Activated CD4-positive, alpha-beta memory T cell treated with anti-CD3 and anti-CD28 coated beads for 36 hours (primary cell): Measurements from ENCODE around the gene CNPY1. TPM values are rescaled to one million over a fixed set of nuclear protein-coding genes. Genes with fewer than 3 reads are reported as not detected.
"Not testable (repeated sequence)": the region's sequence is repeated elsewhere in the genome, so short reads cannot be mapped to it uniquely, and the experiment has no call there.

ENCODE experiments used
- CTCF ChIA-PET: fragments of 350-600 bp; sonication (Branson Sonifier 250); formaldehyde crosslinking; loops from one replicate; lab custom pipeline; 2021; ENCODE audit warnings: antibody characterized with exemption, inconsistent platforms; lab: Charles Lee
- POLR2A ChIA-PET: fragments of 350-600 bp; sonication (Branson Sonifier 250); formaldehyde crosslinking; loops from one replicate; lab custom pipeline; 2021; ENCODE audit warnings: antibody characterized with exemption; lab: Charles Lee
- DNase-seq: peaks from one replicate; pipeline ENCODE4 v3.0.0-alpha.2; 2020
- H3K27ac Mint-ChIP-seq: one replicate; pipeline ENCODE4 v1.8.0; 2021; ENCODE audit warnings: mixed read lengths
- H3K27me3 Mint-ChIP-seq: one replicate; pipeline ENCODE4 v1.8.0; 2021; ENCODE audit warnings: mixed read lengths
- H3K36me3 Mint-ChIP-seq: one replicate; pipeline ENCODE4 v1.8.0; 2021; ENCODE audit warnings: mixed read lengths
- H3K4me1 Mint-ChIP-seq: one replicate; pipeline ENCODE4 v1.8.0; 2021; ENCODE audit warnings: low read depth, mixed read lengths
- H3K4me3 Mint-ChIP-seq: one replicate; pipeline ENCODE4 v1.8.0; 2021; ENCODE audit warnings: mild to moderate bottlenecking, mixed read lengths
- H3K9me3 Mint-ChIP-seq: one replicate; pipeline ENCODE4 v1.8.0; 2021; ENCODE audit warnings: mixed read lengths
- intact Hi-C: fragments of 100-400 bp; cut with micrococcal nuclease; formaldehyde crosslinking; loops from one replicate; pipeline ENCODE4 v1.15.1; 2023
- total RNA-seq, 2 experiments: library from RNA; stranded (reverse); gene quantifications; one replicate each; pipeline ENCODE4 v1.2.3, GENCODE V29; 2021

The CNPY1 gene
- total RNA-seq, 2 experiments from 2014 or later: not detected

- Mint-ChIP-seq H3K27me3 (peaks cover 15% of the 10 kb centered on the region), H3K4me3 (no peak overlapping the region), H3K27ac (no peak overlapping the region), H3K36me3 (no peaks in the 10 kb centered on the region), H3K4me1 (no peaks in the 10 kb centered on the region), H3K9me3 (no peaks in the 10 kb centered on the region)
- CTCF ChIA-PET: no interaction called here
- no peak for DNase-seq
- intact Hi-C loops: no loop called here
- POLR2A ChIA-PET: no interaction called here
Observed at GRCh38 chr7:155521743-155522398, 24.5 kb downstream of the CNPY1 start.

GRCh38 chr7:155521007-155521742 is 25.2 kb downstream of the CNPY1 start:
- Mint-ChIP-seq H3K9me3 (no peaks in the 10 kb centered on the region), H3K4me3 (no peak overlapping the region), H3K4me1 (no peaks in the 10 kb centered on the region), H3K27ac (no peak overlapping the region), H3K27me3 (peaks cover 17% of the 10 kb centered on the region), H3K36me3 (no peaks in the 10 kb centered on the region)
- CTCF ChIA-PET: no interaction called here
- intact Hi-C loops: no loop called here
- POLR2A ChIA-PET: no interaction called here
- no peak for DNase-seq

- H3K27me3 Mint-ChIP-seq: peaks cover 23% of the 10 kb centered on the region
- H3K27ac Mint-ChIP-seq: no peak overlapping the region
- intact Hi-C loops: no loop called here
- no peaks in the 10 kb centered on the region for H3K9me3 Mint-ChIP-seq
- POLR2A ChIA-PET: no interaction called here
- CTCF ChIA-PET: interaction anchor here (0.7 kb wide), 1 partner anchor 325 kb away, joined by 8 read pairs; no protein-coding TSS in a partner anchor
- no peaks in the 10 kb centered on the region for H3K36me3 Mint-ChIP-seq
- no peak for DNase-seq
- H3K4me3 Mint-ChIP-seq: no peak overlapping the region
- no peaks in the 10 kb centered on the region for H3K4me1 Mint-ChIP-seq
Observed at GRCh38 chr7:155520114-155520513, 26.2 kb downstream of the CNPY1 start.

DNA sequence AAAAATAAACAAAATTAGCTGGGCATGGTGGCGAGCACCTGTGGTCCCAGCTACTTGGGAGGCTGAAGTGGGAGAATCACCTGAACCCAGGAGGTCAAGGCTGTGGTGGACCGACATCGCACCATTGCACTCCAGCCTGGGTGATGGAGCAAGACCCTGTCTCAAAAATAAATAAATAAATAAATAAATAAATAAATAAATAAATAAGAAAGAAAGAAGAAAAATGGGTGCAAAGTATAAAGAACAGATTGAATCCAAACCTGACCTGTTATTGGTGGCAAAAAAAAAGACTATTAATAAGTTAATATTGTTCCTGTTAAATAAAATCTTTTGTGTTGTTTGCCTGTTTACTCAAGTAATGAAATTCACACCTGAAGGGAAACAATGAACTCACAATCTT is 27.0 kb downstream of the CNPY1 start:
- DNase-seq, intact Hi-C loops, H3K27ac Mint-ChIP-seq, H3K9me3 Mint-ChIP-seq, H3K4me1 Mint-ChIP-seq, H3K36me3 Mint-ChIP-seq, POLR2A ChIA-PET, H3K4me3 Mint-ChIP-seq: not testable (repeated sequence)
- peaks cover 26% of the 10 kb centered on the region for H3K27me3 Mint-ChIP-seq
- CTCF ChIA-PET: interaction anchor here (0.7 kb wide), 1 partner anchor 326 kb away, joined by 8 read pairs; no protein-coding TSS in a partner anchor

DNA sequence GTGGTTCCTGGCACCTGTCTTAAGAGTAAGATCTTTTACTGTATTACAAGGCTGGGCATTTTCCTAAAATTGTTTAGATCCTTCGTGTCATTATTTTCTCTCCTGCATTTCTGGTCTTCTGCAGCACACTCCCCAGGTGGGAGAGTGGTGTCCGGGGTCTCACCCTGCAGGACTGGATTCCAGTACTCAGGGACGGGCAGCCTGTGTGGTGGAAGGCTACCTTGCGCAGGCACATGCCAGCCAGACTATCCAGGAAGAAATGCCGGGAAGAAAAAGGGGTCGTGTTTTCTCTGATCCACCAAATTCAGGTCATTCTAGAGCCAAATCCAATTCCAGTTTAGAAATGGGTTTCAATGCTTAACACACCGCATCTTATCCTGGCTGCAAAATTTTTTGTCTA is 27.7 kb downstream of the CNPY1 start:
- ChIA-PET POLR2A (no interaction called here), CTCF (no interaction called here)
- H3K27ac Mint-ChIP-seq: no peak overlapping the region
- no peak for DNase-seq
- no peaks in the 10 kb centered on the region for H3K9me3 Mint-ChIP-seq
- no peaks in the 10 kb centered on the region for H3K4me1 Mint-ChIP-seq
- intact Hi-C loops: no loop called here
- H3K27me3 Mint-ChIP-seq: peaks cover 32% of the 10 kb centered on the region
- no peak overlapping the region for H3K4me3 Mint-ChIP-seq
- no peaks in the 10 kb centered on the region for H3K36me3 Mint-ChIP-seq

DNA sequence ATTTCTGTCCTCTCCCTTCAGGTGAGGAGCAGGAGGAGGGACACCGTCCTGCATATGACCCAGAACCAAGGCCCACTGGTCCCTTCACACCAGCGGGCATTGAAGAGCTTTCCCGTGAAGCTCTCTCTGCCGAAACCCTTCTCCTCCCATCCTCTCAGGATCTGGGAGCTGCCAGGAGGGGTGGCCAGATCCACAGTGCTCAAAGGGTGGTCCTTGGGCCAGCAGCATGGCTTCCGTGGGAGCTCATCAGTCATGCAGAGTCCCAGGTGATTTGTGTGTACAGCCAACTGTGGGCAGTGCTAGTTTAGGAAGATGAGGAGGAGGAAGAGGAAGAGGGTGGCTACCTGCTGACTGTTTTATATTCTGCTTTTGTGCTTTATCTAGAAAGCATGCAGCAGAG is 28.4 kb downstream of the CNPY1 start:
- ChIA-PET POLR2A (no interaction called here), CTCF (no interaction called here)
- no peaks in the 10 kb centered on the region for H3K9me3 Mint-ChIP-seq
- intact Hi-C loops: no loop called here
- no peaks in the 10 kb centered on the region for H3K36me3 Mint-ChIP-seq
- H3K27me3 Mint-ChIP-seq: peaks cover 29% of the 10 kb centered on the region
- no peaks in the 10 kb centered on the region for H3K4me1 Mint-ChIP-seq
- no peak overlapping the region for H3K27ac Mint-ChIP-seq
- no peak for DNase-seq
- H3K4me3 Mint-ChIP-seq: no peak overlapping the region

- H3K36me3 Mint-ChIP-seq: no peaks in the 10 kb centered on the region
- no peak for DNase-seq
- intact Hi-C loops: no loop called here
- ChIA-PET CTCF (no interaction called here), POLR2A (no interaction called here)
- H3K4me1 Mint-ChIP-seq: no peaks in the 10 kb centered on the region
- H3K27ac Mint-ChIP-seq: no peak overlapping the region
- H3K27me3 Mint-ChIP-seq: peaks cover 26% of the 10 kb centered on the region
- H3K4me3 Mint-ChIP-seq: no peak overlapping the region
- H3K9me3 Mint-ChIP-seq: no peaks in the 10 kb centered on the region
Observed at GRCh38 chr7:155517452-155517851, 28.9 kb downstream of the CNPY1 start.

- no peak for DNase-seq
- Mint-ChIP-seq H3K36me3 (no peaks in the 10 kb centered on the region), H3K9me3 (no peaks in the 10 kb centered on the region), H3K27me3 (peaks cover 31% of the 10 kb centered on the region), H3K27ac (no peak overlapping the region), H3K4me1 (no peaks in the 10 kb centered on the region), H3K4me3 (no peak overlapping the region)
- CTCF ChIA-PET: no interaction called here
- intact Hi-C loops: no loop called here
- POLR2A ChIA-PET: no interaction called here
Observed at GRCh38 chr7:155516466-155516865, 29.9 kb downstream of the CNPY1 start.

DNA sequence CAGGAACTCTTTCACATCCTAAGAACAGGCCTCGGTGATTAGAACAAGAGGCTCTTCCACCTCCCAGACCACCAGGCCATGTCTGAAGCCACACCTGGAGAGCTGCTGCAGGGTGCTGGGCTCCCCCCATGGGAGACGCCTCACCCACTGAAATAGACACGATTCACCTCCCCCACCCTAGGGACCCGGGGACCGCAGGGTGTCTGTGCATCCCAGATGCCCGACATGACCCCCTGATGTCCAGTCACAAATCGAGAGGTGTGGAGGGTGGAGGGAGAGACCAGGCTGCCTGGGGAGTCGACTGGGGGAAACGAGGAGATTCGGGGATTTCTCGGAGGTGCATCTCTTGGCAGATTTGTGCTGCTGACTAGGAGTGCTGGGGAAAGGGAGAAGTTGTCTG is 31.0 kb downstream of the CNPY1 start:
- no peak for DNase-seq
- intact Hi-C loops: no loop called here
- Mint-ChIP-seq H3K9me3 (no peaks in the 10 kb centered on the region), H3K36me3 (no peaks in the 10 kb centered on the region), H3K27ac (no peak overlapping the region), H3K4me3 (no peak overlapping the region), H3K4me1 (peaks cover under 1% of the 10 kb centered on the region), H3K27me3 (peaks cover 42% of the 10 kb centered on the region)
- ChIA-PET POLR2A (no interaction called here), CTCF (no interaction called here)

GRCh38 chr7:155514296-155514695 is 32.1 kb downstream of the CNPY1 start:
- no peaks in the 10 kb centered on the region for H3K9me3 Mint-ChIP-seq
- peaks cover under 1% of the 10 kb centered on the region for H3K36me3 Mint-ChIP-seq
- no peak for DNase-seq
- intact Hi-C loops: no loop called here
- POLR2A ChIA-PET: no interaction called here
- H3K4me1 Mint-ChIP-seq: peaks cover 6% of the 10 kb centered on the region
- H3K4me3 Mint-ChIP-seq: no peak overlapping the region
- CTCF ChIA-PET: no interaction called here
- H3K27ac Mint-ChIP-seq: no peak overlapping the region
- peaks cover 48% of the 10 kb centered on the region for H3K27me3 Mint-ChIP-seq

DNA sequence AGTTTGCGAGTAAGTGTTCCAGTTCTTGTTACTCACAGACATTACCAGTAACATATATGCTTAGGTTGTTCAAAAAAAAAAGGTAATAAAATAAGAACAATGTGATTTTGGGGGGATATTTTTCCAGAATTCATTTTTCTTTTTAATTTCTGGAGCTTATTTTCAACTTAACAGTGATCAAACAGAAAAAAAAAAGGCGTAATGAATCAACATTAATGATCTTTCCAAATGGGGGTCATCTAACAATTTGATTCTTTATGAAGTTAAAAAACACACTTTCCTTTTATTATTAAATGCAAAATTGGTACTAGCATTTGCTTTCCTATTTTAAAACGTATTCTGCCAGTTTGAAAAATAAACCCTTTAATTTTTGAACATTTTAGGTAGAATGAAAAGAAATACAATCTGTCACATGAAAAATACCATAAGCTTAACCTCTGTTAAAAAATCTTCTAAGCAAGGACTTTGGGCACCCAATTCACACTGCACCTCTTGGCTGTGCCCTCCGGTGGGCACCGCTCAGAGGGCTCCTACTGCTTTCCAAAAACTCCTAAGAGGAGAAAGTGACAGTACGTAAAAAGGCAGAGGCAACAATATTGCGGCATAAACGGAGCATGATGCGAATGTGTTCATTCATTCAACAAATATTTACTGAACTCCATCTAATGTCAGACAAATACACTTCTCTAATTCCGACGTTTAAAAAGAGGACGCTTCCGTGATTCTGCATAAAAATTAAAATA is 32.6 kb downstream of the CNPY1 start:
- DNase-seq: no peak
- H3K36me3 Mint-ChIP-seq: peaks cover 5% of the 10 kb centered on the region
- ChIA-PET CTCF (interaction anchor here (1.0 to 1.1 kb wide), 2 partner anchors 20 to 134 kb away, joined by 3 read pairs; no protein-coding TSS in a partner anchor), POLR2A (no interaction called here)
- peaks cover 51% of the 10 kb centered on the region for H3K27me3 Mint-ChIP-seq
- H3K4me1 Mint-ChIP-seq: peaks cover 10% of the 10 kb centered on the region
- no peaks in the 10 kb centered on the region for H3K9me3 Mint-ChIP-seq
- intact Hi-C loops: loop anchor here (2.0 kb wide), 1 partner anchor 59 kb away; no protein-coding TSS in a partner anchor
- no peak overlapping the region for H3K4me3 Mint-ChIP-seq
- no peak overlapping the region for H3K27ac Mint-ChIP-seq

- H3K27me3 Mint-ChIP-seq: peaks cover 56% of the 10 kb centered on the region
- H3K9me3 Mint-ChIP-seq: no peaks in the 10 kb centered on the region
- H3K4me3 Mint-ChIP-seq: no peak overlapping the region
- intact Hi-C loops: loop anchor here (2.0 kb wide), 1 partner anchor 58 kb away; no protein-coding TSS in a partner anchor
- CTCF ChIA-PET: interaction anchor here (1.0 to 1.2 kb wide), 3 partner anchors 11 to 133 kb away, joined by 3 read pairs; no protein-coding TSS in a partner anchor
- H3K36me3 Mint-ChIP-seq: peaks cover 5% of the 10 kb centered on the region
- peaks cover 10% of the 10 kb centered on the region for H3K4me1 Mint-ChIP-seq
- H3K27ac Mint-ChIP-seq: no peak overlapping the region
- POLR2A ChIA-PET: no interaction called here
- DNase-seq: no peak
Observed at GRCh38 chr7:155512246-155512887, 34.0 kb downstream of the CNPY1 start.
